Fibroblast of lung (primary cell): Measurements from ENCODE around the gene AK5. TPM values are rescaled to one million over a fixed set of nuclear protein-coding genes. Genes with fewer than 3 reads are reported as not detected.

Experiments used
- DNase-seq, 2 donors: peaks; one replicate each; pipeline versions ENCODE4 v3.0.0 to v3.0.0-alpha.2; 2010; ENCODE audit warnings: low read depth in 2 of 2
- H2AFZ ChIP-seq: 2 replicates; pipeline ENCODE4 v1.5.1; 2012; ENCODE audit warnings: low read length, control low read depth, inconsistent platforms
- H3K27ac ChIP-seq: 2 replicates; pipeline ENCODE4 v1.5.1; 2011; ENCODE audit warnings: low read length, control low read depth; ENCODE audit not compliant: insufficient read depth
- H3K27me3 ChIP-seq: 2 replicates; pipeline ENCODE4 v1.5.1; 2011; ENCODE audit warnings: mild to moderate bottlenecking, low read length; ENCODE audit not compliant: control insufficient read depth, insufficient read depth
- H3K36me3 ChIP-seq: 2 replicates; pipeline ENCODE4 v1.5.1; 2011; ENCODE audit warnings: low read length; ENCODE audit not compliant: control insufficient read depth, insufficient read depth
- H3K4me1 ChIP-seq: 2 replicates; pipeline ENCODE4 v1.5.1; 2011; ENCODE audit warnings: low read length; ENCODE audit not compliant: control insufficient read depth, insufficient read depth; ENCODE audit errors: extremely low read depth
- H3K4me2 ChIP-seq: 2 replicates; pipeline ENCODE4 v1.5.1; 2011; ENCODE audit warnings: low read length, control low read depth; ENCODE audit not compliant: insufficient read depth; ENCODE audit errors: extremely low read depth
- H3K4me3 ChIP-seq, 4 experiments: fragments of 200-600 bp in 1 of 4; sonication (generic) in 1 of 4; replicated peaks in 1 of 4; 2 replicates each; pipeline ENCODE4 v1.5.1; 2011 to 2016; ENCODE audit warnings: low read length in 4 of 4, low read depth in 3 of 4, mild to moderate bottlenecking in 3 of 4, control low read depth in 2 of 4, inconsistent platforms in 1 of 4, mixed read lengths in 1 of 4; ENCODE audit not compliant: insufficient read depth in 1 of 4; ENCODE audit errors: control extremely low read depth in 1 of 4
- H3K79me2 ChIP-seq: 2 replicates; pipeline ENCODE4 v1.5.1; 2012; ENCODE audit warnings: mild to moderate bottlenecking, low read length, inconsistent platforms; ENCODE audit not compliant: control insufficient read depth, insufficient read depth
- H3K9ac ChIP-seq: 2 replicates; pipeline ENCODE4 v1.5.1; 2011; ENCODE audit warnings: mild to moderate bottlenecking, low read length, control low read depth; ENCODE audit not compliant: insufficient read depth
- H3K9me3 ChIP-seq: 2 replicates; pipeline ENCODE4 v1.5.1; 2012; ENCODE audit warnings: low read depth, low read length; ENCODE audit not compliant: control insufficient read depth, insufficient read depth
- H4K20me1 ChIP-seq: 2 replicates; pipeline ENCODE4 v1.5.1; 2011; ENCODE audit warnings: low read length; ENCODE audit not compliant: control insufficient read depth, insufficient read depth; ENCODE audit errors: extremely low read depth
- EZH2 ChIP-seq: IDR thresholded peaks from 2 replicates; pipeline ENCODE4 v1.5.1; 2012; ENCODE audit warnings: low read length, control low read depth, mild to moderate bottlenecking; ENCODE audit errors: missing control alignments
- polyA plus RNA-seq, 2 donors: library from polyadenylated mRNA; depleted of rRNA in 1 of 2; stranded (reverse) in 1 of 2; unstranded in 1 of 2; fragments of >200 nt; gene quantifications; 2 replicates each; pipeline ENCODE4 v1.2.1, GENCODE V29; 2011 to 2012; ENCODE audit warnings: missing spikeins in 1 of 2
- total RNA-seq: library from RNA; depleted of rRNA; stranded (reverse); fragments of >200 nt; gene quantifications from 2 replicates; pipeline ENCODE4 v1.2.1, GENCODE V29; 2014
- TF ChIP-seq, protein P1 (sequence below), 2 donors: IDR thresholded peaks in 1 of 2; conservative IDR thresholded peaks in 1 of 2; 1 replicate in 1 of 2; 2 replicates in 1 of 2; pipeline ENCODE4 v1.5.1; 2011 to 2012; ENCODE audit warnings: low read length in 2 of 2, control low read depth in 1 of 2, inconsistent platforms in 1 of 2, low read depth in 1 of 2, mild to moderate bottlenecking in 1 of 2

The AK5 gene
- total and polyA plus RNA-seq, 2 donors (not counting 1 experiment from before 2014, with no cell fraction given) = 37.9 to 87.7 TPM

DNA sequence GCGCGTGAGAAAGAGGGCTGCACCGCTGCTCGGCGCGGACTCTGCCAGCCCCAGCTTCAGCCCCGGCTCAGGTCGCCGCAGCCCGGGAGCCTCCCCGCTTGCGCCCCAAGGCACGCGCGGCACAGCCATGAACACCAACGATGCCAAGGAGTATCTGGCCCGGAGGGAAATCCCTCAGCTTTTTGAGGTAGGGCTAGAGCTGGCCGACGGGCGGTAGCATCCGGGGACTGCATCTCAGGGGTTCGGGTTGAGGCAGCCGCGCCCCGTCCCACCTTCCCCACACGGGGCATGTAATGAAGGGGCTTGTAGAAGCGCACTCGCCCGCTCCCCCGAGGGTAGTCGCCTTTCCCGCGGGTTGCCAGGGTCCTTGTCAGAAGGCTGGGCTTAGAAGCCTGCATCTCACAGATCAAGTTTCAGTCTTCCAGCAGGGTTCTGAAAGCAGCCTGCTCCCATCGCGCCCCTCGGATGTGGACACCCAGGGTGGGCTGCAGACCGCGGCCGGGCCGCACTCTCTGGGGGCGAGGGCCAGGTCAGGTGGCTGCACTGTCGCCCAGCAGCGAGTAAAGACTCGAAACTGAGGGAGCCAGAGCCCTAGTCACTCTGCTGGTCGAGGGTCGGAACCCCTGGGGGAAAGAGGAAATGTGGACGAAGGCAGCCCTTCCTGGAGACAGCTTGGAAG is 507 bp downstream of the AK5 start:
- peak overlapping the region; percentile 87 for H3K4me2 ChIP-seq
- peak overlapping the region; percentile 60 for H3K27ac ChIP-seq
- H3K27me3 ChIP-seq = no peaks in the 10 kb centered on the region
- peak overlapping the region; percentile 69 for H3K9ac ChIP-seq
- H3K4me3 ChIP-seq = peak overlapping the region; percentile 68 to 90 (median 86)
- no peak for TF ChIP-seq EZH2
- TF ChIP-seq, protein P1, sequence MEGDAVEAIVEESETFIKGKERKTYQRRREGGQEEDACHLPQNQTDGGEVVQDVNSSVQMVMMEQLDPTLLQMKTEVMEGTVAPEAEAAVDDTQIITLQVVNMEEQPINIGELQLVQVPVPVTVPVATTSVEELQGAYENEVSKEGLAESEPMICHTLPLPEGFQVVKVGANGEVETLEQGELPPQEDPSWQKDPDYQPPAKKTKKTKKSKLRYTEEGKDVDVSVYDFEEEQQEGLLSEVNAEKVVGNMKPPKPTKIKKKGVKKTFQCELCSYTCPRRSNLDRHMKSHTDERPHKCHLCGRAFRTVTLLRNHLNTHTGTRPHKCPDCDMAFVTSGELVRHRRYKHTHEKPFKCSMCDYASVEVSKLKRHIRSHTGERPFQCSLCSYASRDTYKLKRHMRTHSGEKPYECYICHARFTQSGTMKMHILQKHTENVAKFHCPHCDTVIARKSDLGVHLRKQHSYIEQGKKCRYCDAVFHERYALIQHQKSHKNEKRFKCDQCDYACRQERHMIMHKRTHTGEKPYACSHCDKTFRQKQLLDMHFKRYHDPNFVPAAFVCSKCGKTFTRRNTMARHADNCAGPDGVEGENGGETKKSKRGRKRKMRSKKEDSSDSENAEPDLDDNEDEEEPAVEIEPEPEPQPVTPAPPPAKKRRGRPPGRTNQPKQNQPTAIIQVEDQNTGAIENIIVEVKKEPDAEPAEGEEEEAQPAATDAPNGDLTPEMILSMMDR (conservative IDR thresholded peaks at IDR 0.05 in 1 of 2, IDR thresholded peaks at IDR 0.05 in 1 of 2; ENCODE audit: low read depth in 1 of 2, low read length in 2 of 2) = no peak
- peaks cover 7% of the 10 kb centered on the region for H3K4me1 ChIP-seq
- peak; percentile 22 to 36 for DNase-seq
- H3K36me3 ChIP-seq = no peaks in the 10 kb centered on the region
- no peaks in the 10 kb centered on the region for H3K9me3 ChIP-seq
- H4K20me1 ChIP-seq = no peaks in the 10 kb centered on the region
- H3K79me2 ChIP-seq = peaks cover 23% of the 10 kb centered on the region
- H2AFZ ChIP-seq = peak overlapping the region; percentile 80

DNA sequence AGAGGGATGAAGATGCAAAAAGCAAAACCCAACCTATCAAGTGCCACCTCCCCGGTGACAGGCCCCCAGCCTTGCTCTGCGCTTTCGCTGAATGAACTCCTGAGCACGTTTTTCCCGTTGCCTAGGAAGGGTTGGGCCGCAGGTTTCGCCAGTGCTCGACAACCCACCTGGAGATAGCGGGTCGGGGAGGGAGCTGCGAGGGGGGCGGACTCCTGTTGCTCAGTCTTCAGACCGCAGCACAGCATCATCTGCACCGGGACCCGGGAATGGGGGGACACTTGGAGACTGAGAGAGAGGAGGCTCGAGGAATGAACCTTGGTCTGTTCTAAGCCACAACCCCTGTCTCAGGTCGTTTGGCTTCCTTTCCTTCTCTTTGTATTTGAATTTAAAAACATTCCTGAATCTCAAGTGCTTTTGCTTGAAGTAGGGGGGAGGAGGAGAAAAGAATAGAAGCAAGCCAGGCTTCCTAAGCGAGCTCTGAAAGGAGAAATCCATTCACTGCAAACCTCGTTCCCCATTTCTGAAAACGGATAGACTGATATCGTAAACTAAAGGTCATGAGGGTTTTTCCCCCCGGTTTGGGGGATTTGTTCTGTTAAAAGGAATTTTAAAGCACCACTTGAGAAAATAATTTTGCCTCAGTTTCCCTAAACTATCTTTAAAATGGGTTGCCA is 1.2 kb downstream of the AK5 start:
- peak overlapping the region; percentile 87 for H3K4me2 ChIP-seq
- H3K4me1 ChIP-seq = peaks cover 7% of the 10 kb centered on the region
- H3K27me3 ChIP-seq = no peaks in the 10 kb centered on the region
- H4K20me1 ChIP-seq = no peaks in the 10 kb centered on the region
- H3K4me3 ChIP-seq = peak overlapping the region; percentile 68 to 90 (median 86)
- H3K79me2 ChIP-seq = peaks cover 23% of the 10 kb centered on the region
- H2AFZ ChIP-seq = peak overlapping the region; percentile 80
- H3K9me3 ChIP-seq = no peaks in the 10 kb centered on the region
- no peaks in the 10 kb centered on the region for H3K36me3 ChIP-seq
- peak overlapping the region; percentile 60 for H3K27ac ChIP-seq
- TF ChIP-seq EZH2 = no peak
- TF ChIP-seq, protein P1 (conservative IDR thresholded peaks at IDR 0.05 in 1 of 2, IDR thresholded peaks at IDR 0.05 in 1 of 2; ENCODE audit: low read depth in 1 of 2, low read length in 2 of 2) = no peak
- peak overlapping the region; percentile 69 for H3K9ac ChIP-seq
- peak in 1 of 2 donors; percentile 8 for DNase-seq

DNA sequence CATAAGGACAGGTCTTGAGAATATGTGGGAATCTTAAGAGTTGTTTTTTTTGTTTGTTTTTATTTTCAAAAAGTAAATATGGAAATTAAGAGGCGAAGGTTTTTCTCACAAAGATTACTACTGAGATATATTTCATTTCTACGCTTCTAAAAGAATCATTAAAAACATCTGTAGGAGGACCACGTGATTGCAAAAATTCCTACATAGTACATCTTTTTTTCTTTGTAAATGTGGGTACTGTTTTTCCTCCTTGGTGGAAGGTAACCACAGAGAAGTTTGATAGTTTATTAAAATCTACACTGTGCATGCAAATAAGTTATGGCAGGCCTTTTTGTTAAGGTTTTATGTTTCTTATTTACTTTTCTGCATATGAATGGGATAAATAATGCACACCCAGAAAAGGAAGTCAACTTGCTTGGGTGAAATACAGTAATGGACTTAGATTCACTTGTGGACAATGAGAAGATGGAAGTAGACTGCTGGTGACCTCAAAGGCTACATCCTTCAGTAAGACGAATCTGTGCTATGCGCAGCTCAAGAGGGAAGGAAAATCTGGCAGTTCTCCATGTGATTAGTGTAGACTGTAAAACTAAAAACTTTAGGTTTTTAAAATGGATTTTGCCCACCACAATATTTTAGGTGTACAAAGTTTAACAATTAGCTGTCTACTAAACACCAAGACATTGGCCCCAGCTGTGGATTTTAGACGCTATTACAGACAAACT is 2.0 kb downstream of the AK5 start:
- Histone ChIP-seq H2AFZ (no peak overlapping the region), H3K4me2 (peak overlapping the region; percentile 87), H3K4me1 (peaks cover 7% of the 10 kb centered on the region), H3K9ac (no peak overlapping the region), H3K36me3 (no peaks in the 10 kb centered on the region), H3K27ac (no peak overlapping the region), H4K20me1 (no peaks in the 10 kb centered on the region), H3K9me3 (no peaks in the 10 kb centered on the region), H3K4me3 (peak overlapping the region in 3 of 4 experiments; percentile 86 to 90 (median 87)), H3K27me3 (no peaks in the 10 kb centered on the region), H3K79me2 (peaks cover 23% of the 10 kb centered on the region)
- TF ChIP-seq, protein P1 (conservative IDR thresholded peaks at IDR 0.05 in 1 of 2, IDR thresholded peaks at IDR 0.05 in 1 of 2; ENCODE audit: low read depth in 1 of 2, low read length in 2 of 2) = no peak
- TF ChIP-seq EZH2 = no peak
- no peak for DNase-seq
